ENCODE data around the gene S1PR4. TPM values are rescaled to one million over a fixed set of nuclear protein-coding genes. Genes with fewer than 3 reads are reported as not detected.

The S1PR4 gene
- total and polyA plus RNA-seq, 3 experiments from 2014 or later: 64.3 to 494 (median 68.9) TPM

Other genes starting within 250 kb of the S1PR4 start
- gene ZNF77, start 233.8 kb upstream of the S1PR4 start, total RNA-seq: 1 to 10 TPM; 3.8 to 4.1 TPM
- gene ZNF77, start 233.8 kb upstream of the S1PR4 start, polyA plus RNA-seq: 3.1 TPM
- gene TLE6, start 201.2 kb upstream of the S1PR4 start, total RNA-seq: 1 to 10 TPM; 1.1 to 1.3 TPM
- gene TLE6, start 201.2 kb upstream of the S1PR4 start, polyA plus RNA-seq: not detected
- gene TLE2, start 149.5 kb upstream of the S1PR4 start, total RNA-seq: 1 to 10 TPM; 3.8 to 5.3 TPM
- gene TLE2, start 149.5 kb upstream of the S1PR4 start, polyA plus RNA-seq: 5.0 TPM
- 100 to 1,000 TPM; 335 to 352 TPM for gene TLE5, start 116.3 kb upstream of the S1PR4 start, total RNA-seq
- 753 TPM for gene TLE5, start 116.3 kb upstream of the S1PR4 start, polyA plus RNA-seq
- 1 to 10 TPM; 5.8 TPM for gene GNA11, start 84.4 kb upstream of the S1PR4 start, total RNA-seq
- 0.10 TPM for gene GNA11, start 84.4 kb upstream of the S1PR4 start, polyA plus RNA-seq
- 1 to 10 TPM; 2.6 to 3.9 TPM for gene GNA15, start 42.7 kb upstream of the S1PR4 start, total RNA-seq
- gene GNA15, start 42.7 kb upstream of the S1PR4 start, polyA plus RNA-seq: 0.59 TPM
- 10 to 100 TPM; 94.7 to 96.0 TPM for gene NCLN, start 7.2 kb downstream of the S1PR4 start, total RNA-seq
- gene NCLN, start 7.2 kb downstream of the S1PR4 start, polyA plus RNA-seq: 47.4 TPM
- under 1 TPM; 0.11 to 0.24 TPM for gene CELF5, start 45.9 kb downstream of the S1PR4 start, total RNA-seq
- gene CELF5, start 45.9 kb downstream of the S1PR4 start, polyA plus RNA-seq: not detected
- 10 to 100 TPM; 16.1 to 19.4 TPM for gene NFIC, start 187.8 kb downstream of the S1PR4 start, total RNA-seq
- gene NFIC, start 187.8 kb downstream of the S1PR4 start, polyA plus RNA-seq: 17.8 TPM